DOHH2 (cell line): ENCODE results near the gene KCNK17.

Source experiments
- H3F3A ChIP-seq: fragments of 200-600 bp; sonication (generic), shearing (Covaris generic); 2 replicates; pipeline ENCODE4 v1.6.0; 2016; ENCODE audit warnings: antibody characterized with exemption, mild to moderate bottlenecking; ENCODE audit not compliant: control insufficient read depth, insufficient read depth
- H3K27ac ChIP-seq: fragments of 200-600 bp; sonication (generic); 2 replicates; pipeline ENCODE4 v1.5.1; 2014; ENCODE audit warnings: low read depth, mild to moderate bottlenecking, low read length, moderate library complexity
- H3K27me3 ChIP-seq: fragments of 200-600 bp; sonication (generic); 2 replicates; pipeline ENCODE4 v1.6.1; 2014; ENCODE audit warnings: mild to moderate bottlenecking, low read length, mixed read lengths; ENCODE audit not compliant: control insufficient read depth
- H3K36me3 ChIP-seq: fragments of 200-600 bp; sonication (generic); 2 replicates; pipeline ENCODE4 v1.6.1; 2014; ENCODE audit warnings: mild to moderate bottlenecking, low read length, moderate library complexity, mixed read lengths; ENCODE audit not compliant: control insufficient read depth
- H3K4me1 ChIP-seq: fragments of 200-600 bp; sonication (generic); 2 replicates; pipeline ENCODE4 v1.6.1; 2014; ENCODE audit warnings: mild to moderate bottlenecking, low read length, mixed read lengths; ENCODE audit not compliant: control insufficient read depth
- H3K4me2 ChIP-seq: fragments of 200-600 bp; sonication (generic); 2 replicates; pipeline ENCODE4 v1.6.0; 2014; ENCODE audit warnings: mild to moderate bottlenecking, low read length, moderate library complexity
- H3K4me3 ChIP-seq: fragments of 200-600 bp; sonication (generic); 2 replicates; pipeline ENCODE4 v1.5.1; 2014; ENCODE audit warnings: mild to moderate bottlenecking, low read length, mixed read lengths
- H3K79me2 ChIP-seq: fragments of 200-600 bp; sonication (generic); 2 replicates; pipeline ENCODE4 v1.6.1; 2014; ENCODE audit warnings: mild to moderate bottlenecking, low read length, mixed read lengths; ENCODE audit not compliant: control insufficient read depth
- H3K9me2 ChIP-seq: fragments of 200-600 bp; sonication (generic); replicated peaks from 2 replicates; pipeline ENCODE4 v1.6.1; 2014; ENCODE audit warnings: mild to moderate bottlenecking, low read length, mixed read lengths; ENCODE audit not compliant: control insufficient read depth
- H3K9me3 ChIP-seq: fragments of 200-600 bp; sonication (generic); 2 replicates; pipeline ENCODE4 v1.6.1; 2014; ENCODE audit warnings: antibody characterized with exemption, low read length, mixed read lengths; ENCODE audit not compliant: control insufficient read depth, insufficient read depth
- H4K20me1 ChIP-seq: fragments of 200-600 bp; sonication (generic); 2 replicates; pipeline ENCODE4 v1.6.0; 2014; ENCODE audit warnings: low read depth, mild to moderate bottlenecking, antibody characterized with exemption, low read length, moderate library complexity; ENCODE audit not compliant: control insufficient read depth, insufficient read depth
- CTCF ChIP-seq: fragments of 200-600 bp; sonication (generic); IDR thresholded peaks from one replicate; pipeline ENCODE4 v1.5.1; 2014; ENCODE audit warnings: antibody characterized with exemption, mild to moderate bottlenecking, low read depth, low read length; ENCODE audit not compliant: poor library complexity, severe bottlenecking
- EZH2phosphoT487 ChIP-seq: fragments of 200-600 bp; sonication (generic); IDR thresholded peaks from 2 replicates; pipeline ENCODE4 v1.6.1; 2017; ENCODE audit warnings: borderline replicate concordance, mild to moderate bottlenecking, antibody characterized with exemption, low read length, moderate library complexity, mixed read lengths

The KCNK17 gene

GRCh38 chr6:39266782-39267355, 47.4 kb downstream of the KCNK17 start:
- Histone ChIP-seq H3K4me3 (no peak overlapping the region), H3K4me2 (no peak overlapping the region), H3F3A (no peaks in the 10 kb centered on the region), H3K4me1 (no peaks in the 10 kb centered on the region), H3K79me2 (no peaks in the 10 kb centered on the region), H3K9me2 (no peaks in the 10 kb centered on the region), H4K20me1 (no peaks in the 10 kb centered on the region), H3K9me3 (no peaks in the 10 kb centered on the region), H3K27me3 (no peaks in the 10 kb centered on the region), H3K36me3 (no peaks in the 10 kb centered on the region), H3K27ac (no peak overlapping the region)
- TF ChIP-seq CTCF (no peak), EZH2phosphoT487 (no peak)

- H3K79me2 ChIP-seq = no peaks in the 10 kb centered on the region
- H3K4me3 ChIP-seq = no peak overlapping the region
- no peaks in the 10 kb centered on the region for H3K9me2 ChIP-seq
- no peak overlapping the region for H3K27ac ChIP-seq
- H3K9me3 ChIP-seq = no peaks in the 10 kb centered on the region
- no peaks in the 10 kb centered on the region for H3F3A ChIP-seq
- H4K20me1 ChIP-seq = no peaks in the 10 kb centered on the region
- TF ChIP-seq EZH2phosphoT487 (no peak), CTCF (no peak)
- H3K4me2 ChIP-seq = no peak overlapping the region
- no peaks in the 10 kb centered on the region for H3K4me1 ChIP-seq
- no peaks in the 10 kb centered on the region for H3K36me3 ChIP-seq
- no peaks in the 10 kb centered on the region for H3K27me3 ChIP-seq
Observed at GRCh38 chr6:39266375-39266774, 47.8 kb downstream of the KCNK17 start.

- H3K9me2 ChIP-seq = no peaks in the 10 kb centered on the region
- H3K4me2 ChIP-seq = no peak overlapping the region
- H3K4me3 ChIP-seq = no peak overlapping the region
- H3K27ac ChIP-seq = no peak overlapping the region
- H4K20me1 ChIP-seq = no peaks in the 10 kb centered on the region
- no peaks in the 10 kb centered on the region for H3K9me3 ChIP-seq
- no peaks in the 10 kb centered on the region for H3K4me1 ChIP-seq
- H3K79me2 ChIP-seq = no peaks in the 10 kb centered on the region
- H3F3A ChIP-seq = no peaks in the 10 kb centered on the region
- no peak for TF ChIP-seq CTCF
- TF ChIP-seq EZH2phosphoT487 = no peak
- no peaks in the 10 kb centered on the region for H3K36me3 ChIP-seq
- H3K27me3 ChIP-seq = no peaks in the 10 kb centered on the region
Observed at GRCh38 chr6:39263303-39264037, 50.7 kb downstream of the KCNK17 start.
